GM21619 (cell line): ENCODE data around the gene EML5.

ENCODE experiments used
- ATAC-seq: cut with Tn5 transposase; IDR thresholded peaks from one replicate; pipeline ENCODE4 v1.9.1; 2021; ENCODE audit not compliant: unreplicated experiment

EML5 gene

DNA sequence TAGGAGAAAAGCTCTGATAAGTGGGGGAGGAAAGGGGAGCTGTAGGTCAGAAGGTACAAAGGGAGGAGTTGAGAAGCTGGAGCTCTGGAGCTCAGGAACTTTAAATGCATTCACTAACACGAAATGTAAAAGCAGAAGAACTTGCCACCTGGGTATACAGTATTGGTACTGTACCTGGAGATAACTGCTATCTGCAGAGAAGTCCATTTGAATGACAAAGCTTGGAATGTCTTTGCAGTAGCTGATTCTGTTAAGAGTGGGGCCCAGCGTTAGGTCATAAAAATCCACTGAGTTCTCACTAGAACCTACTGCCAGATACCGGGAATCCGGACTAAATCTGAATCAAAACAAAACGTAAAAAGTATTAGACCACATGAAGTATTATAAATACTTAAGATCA is 174.3 kb downstream of the EML5 start:
- ATAC-seq, result no peak

DNA sequence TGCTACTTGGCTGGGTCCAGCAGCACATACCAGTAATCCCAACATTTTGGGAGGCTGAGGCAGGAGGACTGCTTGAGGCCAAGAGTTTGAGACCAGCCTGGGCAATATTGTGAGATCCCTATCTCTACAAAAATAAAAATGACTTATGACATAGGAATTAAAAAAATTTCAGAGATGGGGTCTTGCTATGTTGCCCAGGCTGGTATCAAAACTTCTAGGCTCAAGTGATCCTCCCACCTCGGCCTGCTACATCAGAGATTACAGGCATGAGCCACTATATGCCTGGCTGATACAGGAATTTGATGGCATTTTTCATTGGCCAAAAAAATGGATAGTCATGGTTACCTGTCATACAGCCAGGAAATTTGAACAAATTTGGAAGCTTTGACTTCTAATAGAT is 175.3 kb downstream of the EML5 start:
- no peak for ATAC-seq

DNA sequence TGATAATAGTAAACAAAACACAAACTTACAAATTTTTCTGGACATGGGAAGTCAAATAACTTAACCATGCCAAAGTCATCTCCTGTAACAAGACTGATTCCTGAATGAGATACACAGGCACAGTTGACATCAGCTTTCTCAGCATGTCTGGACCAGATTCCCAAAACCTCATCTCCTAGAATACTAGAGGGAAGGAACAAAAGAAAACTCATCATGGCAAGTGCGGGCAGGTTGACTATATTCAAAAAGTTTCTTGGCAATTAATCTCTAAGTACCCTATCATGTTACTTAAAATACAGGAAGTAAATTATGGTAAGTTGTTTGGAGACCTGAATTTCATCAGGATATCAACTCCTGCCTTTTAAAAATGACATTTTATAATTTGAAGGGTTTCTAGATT is 176.1 kb downstream of the EML5 start:
- ATAC-seq, result no peak

DNA sequence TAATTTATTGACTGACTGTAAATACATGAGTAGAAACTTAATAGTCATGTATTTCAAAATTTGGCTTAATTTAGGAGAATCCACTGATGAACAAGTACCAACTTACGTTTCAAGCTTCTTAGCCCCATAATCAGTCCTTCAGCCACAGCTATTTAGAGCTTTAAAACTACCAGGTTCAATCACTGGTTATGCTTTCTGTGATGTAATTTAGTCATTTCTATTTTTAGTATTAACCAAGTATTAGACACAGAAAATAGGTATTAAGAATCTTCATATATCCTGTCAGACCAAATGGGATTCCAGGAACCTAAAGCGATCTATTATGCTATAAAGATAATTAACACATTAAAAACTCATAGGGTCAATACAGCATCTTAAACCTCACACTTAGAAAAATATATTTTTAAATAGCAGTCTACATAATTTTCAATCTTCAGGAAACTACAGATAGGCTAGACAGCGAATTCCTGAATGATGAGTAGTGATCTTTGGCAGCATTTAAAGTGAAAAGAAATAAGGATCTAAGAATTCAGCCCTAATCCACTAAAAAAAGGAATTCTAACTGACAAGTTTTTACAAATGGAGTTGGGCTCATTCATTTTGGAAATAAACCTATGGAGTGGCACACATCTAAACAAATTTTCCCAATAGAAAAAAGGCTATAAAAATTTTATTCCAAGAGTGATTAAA is 178.4 kb downstream of the EML5 start:
- no peak for ATAC-seq

DNA sequence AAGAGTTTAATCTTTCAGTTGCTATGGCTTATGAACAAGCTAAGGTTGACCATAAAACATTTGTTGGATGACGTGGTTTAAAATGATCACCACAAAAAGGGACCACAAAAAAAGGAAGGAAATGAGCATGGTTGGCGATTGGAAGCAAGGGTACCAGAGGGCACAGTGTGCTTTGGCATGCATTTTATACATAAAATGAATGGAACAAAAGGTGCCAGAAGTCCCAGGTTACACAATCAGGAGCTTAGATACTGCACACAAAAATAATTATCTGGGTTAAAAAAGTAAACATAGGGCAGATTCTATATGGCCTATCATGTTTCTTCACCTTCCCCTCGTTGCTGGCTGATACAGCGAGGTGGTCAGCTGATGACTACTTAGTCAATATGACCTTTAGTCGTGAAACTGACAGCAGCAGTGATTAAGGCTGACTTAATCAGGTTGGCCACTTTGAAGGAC is 179.2 kb downstream of the EML5 start:
- no peak for ATAC-seq

DNA sequence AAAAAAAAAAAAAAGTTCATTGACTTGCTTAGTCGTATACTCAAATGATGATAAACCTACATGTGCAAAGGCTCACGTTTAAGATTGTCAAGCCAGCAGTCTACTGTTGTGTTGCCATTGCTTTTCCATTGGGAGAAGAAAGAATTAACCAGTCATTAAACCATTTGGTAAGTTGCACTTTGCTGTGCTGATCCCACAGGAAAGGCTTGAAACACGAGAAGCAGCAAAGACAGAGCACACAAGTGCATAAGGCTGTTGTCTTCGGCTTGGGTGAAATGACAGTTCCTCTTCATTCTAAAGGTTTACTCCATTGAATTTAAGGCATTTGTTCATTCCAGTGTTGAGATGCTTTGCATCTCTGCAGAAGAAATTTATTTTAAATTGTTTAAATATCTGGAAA is 179.8 kb downstream of the EML5 start:
- no peak for ATAC-seq

DNA sequence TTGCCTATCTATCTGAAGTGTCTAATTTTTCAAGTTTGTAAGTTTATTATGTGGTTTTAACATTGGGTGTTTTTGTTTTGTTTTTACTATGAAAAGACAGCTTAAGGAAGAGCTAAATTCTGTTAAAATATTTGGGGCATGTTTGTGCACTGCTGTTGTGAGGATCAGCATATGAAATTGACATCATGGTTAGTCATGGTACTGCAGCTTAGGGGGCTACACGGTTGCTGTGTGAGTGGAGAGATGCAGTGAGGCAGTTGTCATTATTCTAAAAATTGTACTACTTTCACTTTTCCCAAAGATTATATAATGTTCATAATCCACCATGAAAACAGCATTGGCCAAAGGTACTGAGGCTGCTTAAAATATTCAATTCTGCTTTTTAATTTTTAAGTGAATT is 180.9 kb downstream of the EML5 start:
- ATAC-seq, result no peak

DNA sequence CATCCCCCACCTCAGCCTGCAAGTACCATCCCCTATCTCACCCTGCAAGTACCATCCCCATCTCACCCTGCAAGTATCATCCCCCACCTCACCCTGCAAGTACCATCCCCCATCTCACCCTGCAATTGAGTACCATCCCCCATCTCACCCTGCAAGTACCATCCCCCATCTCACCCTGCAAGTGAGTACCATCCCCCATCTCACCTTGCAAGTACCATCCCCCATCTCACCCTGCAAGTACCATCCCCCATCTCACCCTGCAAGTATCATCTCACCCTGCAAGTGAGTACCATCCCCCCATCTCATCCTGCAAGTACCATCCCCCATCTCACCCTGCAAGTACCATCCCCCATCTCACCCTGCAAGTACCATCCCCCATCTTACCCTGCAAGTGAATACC is 184.9 kb downstream of the EML5 start:
- no peak for ATAC-seq

DNA sequence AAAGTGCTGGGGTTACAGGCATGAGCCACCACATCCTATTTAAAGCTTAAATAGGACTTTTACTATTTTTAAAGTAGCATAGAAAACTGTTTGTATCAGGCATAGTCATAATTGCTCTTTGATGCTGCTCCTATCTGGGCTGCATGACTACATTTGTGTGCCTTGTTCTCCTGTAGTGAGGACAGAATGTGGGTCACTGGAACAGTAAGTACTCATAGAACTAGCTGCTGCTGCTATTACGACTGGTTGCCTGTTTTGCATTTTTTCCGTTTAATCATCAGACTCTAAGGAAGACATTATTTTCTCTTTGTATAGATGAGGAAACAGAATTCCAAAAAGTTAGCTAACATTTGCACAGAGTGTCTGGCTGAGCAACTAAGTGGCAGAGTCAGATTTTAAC is 187.2 kb downstream of the EML5 start:
- ATAC-seq, result no peak

DNA sequence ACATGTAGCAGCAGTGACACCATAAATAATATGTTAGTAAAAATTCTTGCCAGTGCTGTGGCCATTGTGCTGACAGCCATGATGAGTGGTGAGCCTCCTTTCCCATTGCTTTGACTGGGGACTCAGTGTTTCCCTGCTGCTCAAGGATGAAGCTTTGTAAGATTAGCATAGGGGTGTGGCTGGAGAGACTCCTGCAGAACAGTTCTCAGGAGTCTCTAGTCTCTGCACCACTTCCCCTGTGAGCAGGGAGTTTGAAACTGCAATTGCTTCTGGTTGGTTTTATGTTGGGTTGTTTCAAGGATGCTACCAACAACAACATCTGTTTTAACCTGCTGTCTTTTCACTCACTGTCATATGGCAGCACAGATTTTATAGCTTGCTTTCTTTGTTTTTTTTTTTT is 188.5 kb downstream of the EML5 start:
- ATAC-seq, result no peak

DNA sequence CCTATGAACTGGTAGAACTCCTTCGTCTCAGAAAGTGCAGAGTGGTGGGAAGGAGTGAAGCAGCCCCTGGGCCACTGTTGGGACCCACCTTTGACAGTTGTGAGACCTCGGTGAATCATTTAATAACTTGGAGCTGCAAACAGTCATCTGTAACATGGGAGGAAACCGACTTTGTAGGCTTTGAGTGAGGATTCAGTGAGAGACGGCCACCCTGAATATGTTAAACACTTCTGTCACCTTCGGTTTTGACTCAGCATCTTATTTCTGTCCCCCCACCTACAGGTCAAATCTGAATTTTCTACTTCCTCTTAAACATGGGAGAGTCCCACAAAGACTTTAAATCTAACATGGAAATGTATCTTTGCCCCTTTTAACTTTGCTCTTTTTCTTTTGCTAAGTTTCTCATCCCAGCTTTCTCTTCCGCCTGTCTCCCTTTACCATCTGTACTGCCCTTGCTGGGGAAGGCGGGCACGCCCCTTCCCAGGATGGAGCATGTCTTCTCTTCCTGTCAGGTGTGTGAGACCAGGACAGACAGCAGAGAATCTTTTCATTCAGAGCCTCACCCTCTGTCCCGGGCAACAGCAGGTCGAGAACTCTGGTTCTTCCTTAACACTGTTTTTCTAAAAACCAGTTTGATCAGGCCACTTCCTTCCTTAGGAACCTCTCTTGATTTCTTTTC is 192.9 kb downstream of the EML5 start:
- peak; percentile 92 for ATAC-seq

DNA sequence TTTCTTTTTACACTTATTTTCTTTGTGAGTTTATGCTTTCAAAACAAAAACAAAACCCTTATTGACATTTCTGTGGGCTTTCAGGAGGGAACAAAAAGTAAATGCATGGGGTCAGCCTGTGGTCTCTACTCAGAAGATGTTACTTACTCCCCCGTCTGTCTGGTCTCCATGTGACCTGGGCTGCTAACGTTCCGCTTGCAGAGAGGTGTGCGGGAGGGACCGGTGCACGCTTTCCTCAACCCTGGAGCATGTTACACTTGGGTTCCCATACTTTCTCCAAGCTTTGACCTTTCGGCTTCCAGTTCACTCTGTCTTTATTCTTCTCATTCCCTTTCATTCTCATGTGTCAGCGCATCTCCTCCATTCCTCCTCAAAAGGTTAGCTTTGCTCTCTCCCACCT is 193.4 kb downstream of the EML5 start:
- ATAC-seq, result peak; percentile 29

DNA sequence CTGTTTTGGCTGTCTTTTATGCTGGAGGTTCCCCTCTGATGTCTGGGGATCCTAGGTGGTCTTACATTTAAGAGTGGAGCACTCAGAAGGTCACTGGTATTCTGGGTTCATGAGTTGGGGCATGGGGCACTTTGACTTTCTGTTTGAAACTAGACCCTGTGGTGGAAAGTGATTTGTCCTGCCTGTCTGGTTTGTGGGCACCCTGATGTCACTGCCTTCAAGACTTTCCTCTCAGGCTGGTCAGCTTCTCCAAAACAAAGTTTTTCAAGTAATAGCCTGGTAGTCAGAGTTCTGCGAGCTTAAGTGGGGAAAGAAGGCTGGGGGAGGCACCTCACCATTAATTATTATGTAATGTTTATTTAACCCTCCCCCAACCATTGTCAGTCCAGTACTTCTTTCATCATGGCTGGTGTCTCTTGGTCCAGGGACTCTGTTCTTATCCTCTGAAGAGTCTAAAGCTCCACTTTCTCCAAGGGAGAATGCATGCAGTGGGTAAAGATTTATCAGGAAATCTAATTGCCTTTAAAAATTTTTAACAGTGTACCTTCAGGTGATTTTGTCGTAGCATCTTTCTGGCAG is 194.6 kb downstream of the EML5 start:
- no peak for ATAC-seq

DNA sequence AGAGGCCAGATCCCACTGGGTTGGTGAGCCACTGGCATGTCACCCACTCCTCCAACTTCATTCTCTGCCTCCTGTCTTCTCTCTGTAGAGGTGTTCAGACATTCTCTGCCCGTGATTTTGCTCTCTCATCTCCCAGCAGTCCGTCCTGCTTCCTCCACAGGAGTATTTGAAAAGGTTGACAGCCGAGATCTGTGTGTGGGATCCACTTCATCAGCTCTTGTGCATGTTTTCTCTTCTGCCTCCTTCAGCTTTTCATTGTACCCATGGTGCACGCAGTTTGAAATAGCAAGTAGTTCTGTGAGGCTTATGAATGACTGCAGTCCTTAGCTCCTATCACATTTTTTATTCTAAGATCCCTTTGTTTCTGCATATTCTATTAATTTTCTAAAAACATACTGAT is 195.2 kb downstream of the EML5 start:
- no peak for ATAC-seq

DNA sequence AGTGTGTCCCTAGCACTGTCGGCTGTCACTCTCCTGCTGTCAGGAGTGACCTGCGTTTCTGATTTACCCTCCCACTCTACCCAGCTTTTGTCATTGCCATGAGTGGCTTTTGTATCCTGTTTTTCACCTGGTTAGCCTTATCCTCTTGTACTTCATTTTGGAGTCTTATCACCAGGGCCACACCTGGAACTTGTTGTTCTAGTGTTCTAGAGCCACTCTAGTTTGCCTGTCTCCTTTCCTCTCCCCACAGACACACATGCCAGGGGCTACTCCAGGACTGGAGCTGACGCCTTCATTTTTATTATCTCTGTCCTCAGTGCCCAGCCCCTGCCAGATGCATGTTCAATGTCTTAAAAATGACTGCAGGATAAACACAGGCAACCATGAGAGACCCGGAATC is 195.7 kb downstream of the EML5 start:
- no peak for ATAC-seq

DNA sequence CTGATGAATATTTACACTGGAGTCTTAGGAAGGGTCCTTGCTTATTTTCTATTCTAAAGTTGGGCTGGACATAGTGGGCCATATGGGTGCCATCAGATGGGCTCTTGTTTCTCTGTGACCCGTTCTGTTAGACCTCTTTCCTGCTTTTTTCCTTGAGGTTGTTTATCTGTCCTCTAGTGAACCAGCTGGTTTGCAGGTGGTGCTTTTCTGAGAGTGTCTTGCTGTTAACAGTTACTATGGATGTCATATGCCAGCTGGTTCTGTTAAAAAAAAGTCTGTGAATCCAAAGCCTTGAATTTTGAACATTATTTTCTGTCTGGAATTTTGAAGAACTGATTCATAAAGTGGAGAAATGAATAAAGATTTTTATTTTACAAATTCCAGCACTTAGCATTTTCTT is 200.7 kb downstream of the EML5 start:
- ATAC-seq, result no peak

DNA sequence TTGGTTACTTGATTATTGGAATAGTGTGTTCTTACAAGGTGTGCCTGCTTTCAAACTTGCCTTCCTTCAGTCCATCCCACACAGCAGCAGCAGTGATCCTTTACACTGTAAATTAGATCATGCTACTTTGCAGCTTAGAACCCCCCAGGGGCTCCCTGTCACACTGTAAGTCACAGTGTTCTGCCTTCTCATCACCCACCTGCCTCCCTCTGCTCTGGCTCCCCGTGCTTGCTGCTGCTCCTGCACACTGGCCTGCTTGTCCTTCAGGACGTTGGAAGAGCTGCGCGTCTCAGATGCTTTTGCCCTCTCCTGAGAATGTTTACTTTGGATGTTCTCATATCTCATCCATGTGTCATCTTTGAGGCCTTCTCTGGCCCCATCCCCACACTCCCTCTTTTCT is 202.6 kb downstream of the EML5 start:
- ATAC-seq, result no peak

DNA sequence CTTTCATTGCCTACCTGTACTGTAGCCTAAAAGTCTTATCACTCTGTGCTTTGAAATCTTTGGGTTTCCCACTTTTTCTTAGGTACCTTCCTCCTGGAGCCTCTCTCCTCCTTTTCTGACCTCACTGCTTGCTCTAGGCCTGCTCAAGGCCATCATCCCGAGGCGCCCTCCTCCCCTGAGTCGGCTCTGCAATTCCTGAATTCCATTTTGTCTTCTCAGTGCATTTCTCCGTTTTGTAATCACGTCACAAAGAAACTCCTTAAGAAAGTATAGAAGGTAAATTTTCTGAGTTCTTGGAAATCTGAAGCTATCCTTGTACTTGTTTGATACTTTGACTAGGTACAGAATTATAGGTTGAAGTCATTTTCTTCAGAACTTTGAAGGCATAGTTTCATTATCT is 204.7 kb downstream of the EML5 start:
- ATAC-seq, result no peak

DNA sequence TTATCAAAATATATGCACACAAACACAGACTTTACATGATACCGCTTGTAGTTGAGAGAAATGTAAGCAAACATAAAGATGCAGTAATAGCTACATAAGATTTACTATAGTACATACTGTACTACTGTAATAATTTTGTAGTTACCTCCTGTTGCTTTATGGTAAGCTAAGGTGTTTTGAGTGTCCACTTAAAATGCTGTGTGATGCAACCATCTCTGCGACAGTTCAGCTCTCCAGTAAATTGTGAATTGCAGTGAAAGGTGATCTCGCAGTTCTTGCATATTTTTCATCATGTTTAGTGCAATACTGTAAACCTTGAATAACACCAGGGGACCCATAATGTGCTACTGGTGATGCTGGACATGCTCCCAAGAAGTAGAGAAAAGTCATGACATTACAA is 208.3 kb downstream of the EML5 start:
- ATAC-seq, result no peak

DNA sequence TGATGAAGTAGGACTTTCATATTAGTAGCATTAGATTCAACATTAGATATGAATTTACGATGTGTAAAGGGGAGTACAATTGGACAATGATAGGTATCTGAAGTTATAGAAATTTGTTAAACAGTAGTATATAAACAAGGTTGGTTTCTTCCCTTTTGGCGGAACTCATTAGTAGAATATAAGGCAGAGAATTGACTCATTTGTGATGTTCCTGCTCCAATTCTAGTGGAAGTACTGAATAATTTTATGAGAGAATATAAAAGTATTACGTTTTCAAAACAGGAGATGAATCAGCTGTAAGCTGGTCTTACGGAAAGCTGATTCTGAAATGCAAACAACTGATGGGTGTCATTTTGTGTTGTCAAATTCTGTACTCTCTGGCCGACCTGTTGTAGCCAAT is 216.5 kb downstream of the EML5 start:
- no peak for ATAC-seq

DNA sequence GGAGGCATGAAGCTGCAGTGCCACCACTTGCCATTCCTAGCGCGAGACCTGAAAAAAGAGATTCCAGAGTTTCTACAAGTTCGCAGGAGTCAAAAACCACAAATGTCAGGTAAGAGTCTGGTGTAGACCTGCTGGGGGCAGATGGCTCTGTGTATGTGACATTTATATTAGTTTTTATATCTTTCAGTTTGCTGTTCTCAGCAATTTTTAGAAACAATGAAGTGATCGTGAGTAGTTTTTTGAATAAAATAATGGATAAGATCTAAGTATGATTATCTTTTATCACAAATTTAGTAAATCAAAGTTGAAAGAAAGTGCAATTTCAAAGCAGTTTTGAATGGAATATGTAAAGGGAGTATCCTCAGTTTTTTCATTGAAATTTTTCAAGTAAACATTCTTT is 220.6 kb downstream of the EML5 start:
- ATAC-seq, result no peak

DNA sequence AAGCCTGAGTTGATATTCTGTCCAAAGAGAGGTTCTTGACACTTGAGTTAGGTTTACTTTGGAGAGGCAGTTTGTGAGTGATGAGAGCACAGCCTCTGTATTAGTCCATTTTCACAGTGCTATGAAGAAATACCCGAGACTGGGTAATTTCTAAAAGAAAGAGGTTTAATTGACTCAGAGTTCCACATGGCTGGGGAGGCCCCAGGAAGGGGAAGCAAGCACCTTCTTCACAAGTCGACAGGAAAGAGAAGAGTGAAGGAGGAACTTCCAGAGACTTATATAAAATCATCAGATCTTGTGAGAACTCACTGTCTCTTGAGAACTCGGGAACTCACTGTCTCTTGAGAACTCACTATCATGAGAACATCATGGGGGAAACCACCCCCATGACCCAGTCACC is 224.6 kb downstream of the EML5 start:
- ATAC-seq, result no peak

DNA sequence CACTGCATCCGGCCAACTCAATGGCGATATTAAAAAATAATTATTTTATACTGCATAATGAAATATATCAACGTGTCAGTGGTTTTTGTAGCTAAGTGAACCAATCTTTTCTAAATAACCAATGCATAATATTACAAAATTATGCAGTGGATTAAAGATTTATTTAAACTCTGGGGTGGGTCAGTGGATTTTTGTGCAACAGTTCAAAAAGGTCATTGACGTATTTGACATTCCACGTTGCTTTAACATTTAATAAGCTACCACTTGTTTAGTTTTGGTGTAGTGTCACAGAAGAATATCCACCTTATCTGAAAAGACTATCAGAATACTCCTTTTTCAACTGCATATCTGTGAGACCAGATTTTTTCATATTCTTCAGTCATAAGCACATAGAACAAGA is 227.3 kb downstream of the EML5 start:
- no peak for ATAC-seq
